ENCODE data around the gene TEKTIP1. TPM values are rescaled to one million over a fixed set of nuclear protein-coding genes. Genes with fewer than 3 reads are reported as not detected.

TEKTIP1 gene
- total RNA-seq, 1 donor from 2014 or later: 1.4 TPM

DNA sequence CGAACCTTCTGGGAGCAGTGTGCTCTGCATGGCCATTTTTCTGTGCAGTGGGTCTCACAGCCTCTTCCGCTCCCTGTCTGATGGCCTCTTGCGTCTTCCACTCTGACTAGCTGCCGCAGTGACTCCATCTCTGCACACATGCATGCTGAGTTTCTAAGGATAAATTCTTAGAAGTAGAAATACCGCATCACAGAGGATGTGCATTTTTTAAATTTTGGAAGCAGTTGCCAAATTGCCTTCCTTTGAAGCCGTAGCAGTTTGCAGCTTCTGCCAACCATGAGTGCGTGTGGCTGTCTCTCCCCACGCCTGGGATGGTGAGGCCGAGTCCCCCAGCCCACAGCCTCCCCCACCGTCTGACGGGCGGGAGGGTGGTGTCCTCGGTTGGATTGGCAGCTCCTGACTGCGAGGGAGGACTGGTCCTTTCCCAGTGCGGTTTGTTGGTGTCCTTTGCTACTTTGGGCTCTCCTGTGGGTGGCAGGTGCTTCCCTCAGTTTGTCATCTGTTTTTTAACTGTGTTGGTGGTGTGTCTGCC lies 23.0 kb upstream of the TEKTIP1 start:
- Mint-ChIP-seq H3K27me3 (ENCODE audit: unreplicated experiment) (peaks cover 7% of the 10 kb centered on the region), H3K27ac (ENCODE audit: unreplicated experiment) (no peak overlapping the region), H3K4me3 (ENCODE audit: unreplicated experiment) (no peak overlapping the region), H3K36me3 (ENCODE audit: low read depth, unreplicated experiment) (peaks cover 5% of the 10 kb centered on the region), H3K9me3 (ENCODE audit: unreplicated experiment) (no peaks in the 10 kb centered on the region), H3K4me1 (ENCODE audit: unreplicated experiment) (no peaks in the 10 kb centered on the region)
- no peak for DNase-seq (ENCODE audit: low spot score)
- TF ChIP-seq, protein P1, sequence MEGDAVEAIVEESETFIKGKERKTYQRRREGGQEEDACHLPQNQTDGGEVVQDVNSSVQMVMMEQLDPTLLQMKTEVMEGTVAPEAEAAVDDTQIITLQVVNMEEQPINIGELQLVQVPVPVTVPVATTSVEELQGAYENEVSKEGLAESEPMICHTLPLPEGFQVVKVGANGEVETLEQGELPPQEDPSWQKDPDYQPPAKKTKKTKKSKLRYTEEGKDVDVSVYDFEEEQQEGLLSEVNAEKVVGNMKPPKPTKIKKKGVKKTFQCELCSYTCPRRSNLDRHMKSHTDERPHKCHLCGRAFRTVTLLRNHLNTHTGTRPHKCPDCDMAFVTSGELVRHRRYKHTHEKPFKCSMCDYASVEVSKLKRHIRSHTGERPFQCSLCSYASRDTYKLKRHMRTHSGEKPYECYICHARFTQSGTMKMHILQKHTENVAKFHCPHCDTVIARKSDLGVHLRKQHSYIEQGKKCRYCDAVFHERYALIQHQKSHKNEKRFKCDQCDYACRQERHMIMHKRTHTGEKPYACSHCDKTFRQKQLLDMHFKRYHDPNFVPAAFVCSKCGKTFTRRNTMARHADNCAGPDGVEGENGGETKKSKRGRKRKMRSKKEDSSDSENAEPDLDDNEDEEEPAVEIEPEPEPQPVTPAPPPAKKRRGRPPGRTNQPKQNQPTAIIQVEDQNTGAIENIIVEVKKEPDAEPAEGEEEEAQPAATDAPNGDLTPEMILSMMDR (IDR thresholded peaks at IDR 0.05; ENCODE audit: unreplicated experiment): no peak

GRCh38 chr19:3516675-3517207 lies 22.2 kb upstream of the TEKTIP1 start:
- H3K36me3 Mint-ChIP-seq (ENCODE audit: low read depth, unreplicated experiment): peaks cover 5% of the 10 kb centered on the region
- TF ChIP-seq, protein P1 (IDR thresholded peaks at IDR 0.05; ENCODE audit: unreplicated experiment): no peak
- no peak overlapping the region for H3K4me3 Mint-ChIP-seq (ENCODE audit: unreplicated experiment)
- H3K9me3 Mint-ChIP-seq (ENCODE audit: unreplicated experiment): no peaks in the 10 kb centered on the region
- peaks cover 7% of the 10 kb centered on the region for H3K27me3 Mint-ChIP-seq (ENCODE audit: unreplicated experiment)
- H3K4me1 Mint-ChIP-seq (ENCODE audit: unreplicated experiment): no peaks in the 10 kb centered on the region
- no peak overlapping the region for H3K27ac Mint-ChIP-seq (ENCODE audit: unreplicated experiment)
- no peak for DNase-seq (ENCODE audit: low spot score)

DNA sequence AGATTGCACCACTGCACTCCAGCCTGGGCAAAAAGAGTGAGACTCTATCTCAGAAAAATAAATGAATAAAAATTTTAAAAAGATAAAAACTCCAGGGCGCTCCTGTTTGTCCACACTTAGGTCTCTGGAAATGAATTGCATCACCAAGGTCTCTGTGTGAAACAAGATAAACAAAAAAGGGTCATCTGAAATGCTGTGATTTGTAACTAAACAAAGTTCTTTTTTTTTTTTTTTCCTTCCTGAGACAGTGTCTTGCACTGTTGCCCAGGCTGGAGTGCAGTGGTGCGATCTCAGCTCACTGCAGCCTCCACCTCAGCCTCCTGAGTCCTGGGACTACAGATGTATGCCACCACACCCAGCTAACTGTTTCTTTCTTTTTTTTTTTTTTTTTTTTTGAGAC lies 21.3 kb upstream of the TEKTIP1 start:
- peaks cover 7% of the 10 kb centered on the region for H3K27me3 Mint-ChIP-seq (ENCODE audit: unreplicated experiment)
- H3K27ac Mint-ChIP-seq (ENCODE audit: unreplicated experiment): no peak overlapping the region
- no peaks in the 10 kb centered on the region for H3K4me1 Mint-ChIP-seq (ENCODE audit: unreplicated experiment)
- no peaks in the 10 kb centered on the region for H3K9me3 Mint-ChIP-seq (ENCODE audit: unreplicated experiment)
- H3K4me3 Mint-ChIP-seq (ENCODE audit: unreplicated experiment): no peak overlapping the region
- no peak for DNase-seq (ENCODE audit: low spot score)
- H3K36me3 Mint-ChIP-seq (ENCODE audit: low read depth, unreplicated experiment): peaks cover 5% of the 10 kb centered on the region
- TF ChIP-seq, protein P1 (IDR thresholded peaks at IDR 0.05; ENCODE audit: unreplicated experiment): no peak

DNA sequence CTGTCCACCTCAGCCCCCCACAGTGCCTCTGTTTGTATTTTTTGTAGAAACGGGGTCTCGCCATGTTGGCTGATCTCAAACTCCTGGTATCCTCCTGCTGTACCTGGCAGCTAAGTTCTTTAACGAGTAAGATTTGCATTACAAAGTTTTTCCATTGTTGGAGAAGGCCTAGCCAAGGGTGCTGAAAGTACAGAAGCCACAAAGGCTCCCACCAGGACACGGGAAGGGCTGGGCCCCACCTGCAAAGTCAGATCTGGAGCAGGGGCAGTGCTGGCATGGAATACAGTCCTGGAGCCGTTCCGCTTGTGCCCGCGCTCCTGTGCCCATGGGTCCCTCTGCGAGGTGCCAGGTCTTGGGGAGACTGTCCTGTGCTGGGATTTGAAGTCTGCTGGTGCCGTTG lies 20.7 kb upstream of the TEKTIP1 start:
- no peak overlapping the region for H3K27ac Mint-ChIP-seq (ENCODE audit: unreplicated experiment)
- peaks cover 7% of the 10 kb centered on the region for H3K27me3 Mint-ChIP-seq (ENCODE audit: unreplicated experiment)
- TF ChIP-seq, protein P1 (IDR thresholded peaks at IDR 0.05; ENCODE audit: unreplicated experiment): no peak
- H3K4me1 Mint-ChIP-seq (ENCODE audit: unreplicated experiment): no peaks in the 10 kb centered on the region
- H3K36me3 Mint-ChIP-seq (ENCODE audit: low read depth, unreplicated experiment): peaks cover 5% of the 10 kb centered on the region
- no peaks in the 10 kb centered on the region for H3K9me3 Mint-ChIP-seq (ENCODE audit: unreplicated experiment)
- no peak overlapping the region for H3K4me3 Mint-ChIP-seq (ENCODE audit: unreplicated experiment)
- DNase-seq (ENCODE audit: low spot score): no peak

GRCh38 chr19:3518659-3519058 lies 20.3 kb upstream of the TEKTIP1 start:
- DNase-seq (ENCODE audit: low spot score): no peak
- Mint-ChIP-seq H3K27ac (ENCODE audit: unreplicated experiment) (no peak overlapping the region), H3K4me1 (ENCODE audit: unreplicated experiment) (no peaks in the 10 kb centered on the region), H3K36me3 (ENCODE audit: low read depth, unreplicated experiment) (peaks cover 5% of the 10 kb centered on the region), H3K9me3 (ENCODE audit: unreplicated experiment) (no peaks in the 10 kb centered on the region), H3K27me3 (ENCODE audit: unreplicated experiment) (peaks cover 7% of the 10 kb centered on the region), H3K4me3 (ENCODE audit: unreplicated experiment) (no peak overlapping the region)
- TF ChIP-seq, protein P1 (IDR thresholded peaks at IDR 0.05; ENCODE audit: unreplicated experiment): no peak
